ENCODE results near the gene MXD1. TPM values are rescaled to one million over a fixed set of nuclear protein-coding genes. Genes with fewer than 3 reads are reported as not detected.

MXD1 gene
- total and polyA plus RNA-seq, 2 donors (not counting 1 experiment from before 2014, with no cell fraction given) = 16.0 to 20.6 TPM

GRCh38 chr2:69985688-69986087 lies 70.8 kb downstream of the MXD1 start:
- no peak overlapping the region for H3K4me2 ChIP-seq (replicated peaks; ENCODE audit: low read depth, low read length, poor library complexity, severe bottlenecking)
- H2AFZ ChIP-seq (ENCODE audit: insufficient read depth, low read depth, low read length, poor library complexity, severe bottlenecking) = no peak overlapping the region
- ChIA-PET POLR2A (no interaction called here), CTCF (no interaction called here)
- no peaks in the 10 kb centered on the region for H3K4me1 ChIP-seq (ENCODE audit: control insufficient read depth in 2 of 2, insufficient read depth in 2 of 2, low read length in 2 of 2)
- intact Hi-C loops (cut with micrococcal nuclease) = no loop called here
- Mint-ChIP-seq H3K4me3 (no peak overlapping the region), H3K27ac (no peak overlapping the region), H3K9me3 (ENCODE audit: insufficient read depth) (no peaks in the 10 kb centered on the region), H3K27me3 (no peaks in the 10 kb centered on the region), H3K4me1 (no peaks in the 10 kb centered on the region)
- H3K27me3 ChIP-seq (replicated peaks in 1 of 4; ENCODE audit: control extremely low read depth in 1 of 4, control insufficient read depth in 3 of 4, insufficient read depth in 4 of 4, low read length in 3 of 4) = no peaks in the 10 kb centered on the region
- H3K9ac ChIP-seq (ENCODE audit: low read length) = no peak overlapping the region
- ATAC-seq (ENCODE audit: low read depth) = no peak
- no peaks in the 10 kb centered on the region for H3K79me2 ChIP-seq (ENCODE audit: control insufficient read depth, insufficient read depth, low read length)
- H3K27ac ChIP-seq (ENCODE audit: low read length in 2 of 2) = no peak overlapping the region
- H3K36me3 ChIP-seq (replicated peaks in 1 of 2; ENCODE audit: control extremely low read depth in 1 of 2, control insufficient read depth in 1 of 2, extremely low read depth in 1 of 2, insufficient read depth in 2 of 2, low read length in 1 of 2) = no peaks in the 10 kb centered on the region
- no peak for DNase-seq
- no peaks in the 10 kb centered on the region for H4K20me1 ChIP-seq (ENCODE audit: control insufficient read depth, insufficient read depth, low read length, poor library complexity, severe bottlenecking)
- no peak for TF ChIP-seq EZH2 (IDR thresholded peaks at IDR 0.05; ENCODE audit: borderline replicate concordance, insufficient read depth, low read depth, low read length, poor library complexity, severe bottlenecking)
- TF ChIP-seq CTCF (IDR thresholded peaks at IDR 0.05) = no peak
- peaks cover 0 to 3% (median 0%) of the 10 kb centered on the region in 3 donors for H3K9me3 ChIP-seq (ENCODE audit: control extremely low read depth in 1 of 3, control insufficient read depth in 2 of 3, insufficient read depth in 1 of 3, low read length in 2 of 3)
- no peak overlapping the region for H3K4me3 ChIP-seq (ENCODE audit: control extremely low read depth in 1 of 5, extremely low read depth in 1 of 5, insufficient read depth in 1 of 5, low read depth in 2 of 5, low read length in 4 of 5)
- WGBS (ENCODE audit: insufficient coverage) = 96% methylated on average over 8 of the region's 10 CpGs

- Histone ChIP-seq H4K20me1 (ENCODE audit: control insufficient read depth, insufficient read depth, low read length, poor library complexity, severe bottlenecking) (no peaks in the 10 kb centered on the region), H3K36me3 (replicated peaks in 1 of 2; ENCODE audit: control extremely low read depth in 1 of 2, control insufficient read depth in 1 of 2, extremely low read depth in 1 of 2, insufficient read depth in 2 of 2, low read length in 1 of 2) (no peaks in the 10 kb centered on the region), H3K27me3 (replicated peaks in 1 of 4; ENCODE audit: control extremely low read depth in 1 of 4, control insufficient read depth in 3 of 4, insufficient read depth in 4 of 4, low read length in 3 of 4) (no peaks in the 10 kb centered on the region), H3K9ac (ENCODE audit: low read length) (no peak overlapping the region), H3K4me2 (replicated peaks; ENCODE audit: low read depth, low read length, poor library complexity, severe bottlenecking) (no peak overlapping the region), H3K4me3 (ENCODE audit: control extremely low read depth in 1 of 5, extremely low read depth in 1 of 5, insufficient read depth in 1 of 5, low read depth in 2 of 5, low read length in 4 of 5) (no peak overlapping the region), H3K79me2 (ENCODE audit: control insufficient read depth, insufficient read depth, low read length) (no peaks in the 10 kb centered on the region), H3K27ac (ENCODE audit: low read length in 2 of 2) (no peak overlapping the region), H3K4me1 (ENCODE audit: control insufficient read depth in 2 of 2, insufficient read depth in 2 of 2, low read length in 2 of 2) (no peaks in the 10 kb centered on the region), H2AFZ (ENCODE audit: insufficient read depth, low read depth, low read length, poor library complexity, severe bottlenecking) (no peak overlapping the region), H3K9me3 (ENCODE audit: control extremely low read depth in 1 of 3, control insufficient read depth in 2 of 3, insufficient read depth in 1 of 3, low read length in 2 of 3) (peaks cover 0 to 6% (median 0%) of the 10 kb centered on the region in 3 donors)
- intact Hi-C loops (cut with micrococcal nuclease) = no loop called here
- 100% methylated on average over 2 of the region's 4 CpGs for WGBS (ENCODE audit: insufficient coverage)
- ChIA-PET CTCF (interaction anchor here (0.6 kb wide), 1 partner anchor 11 kb away, joined by 3 read pairs; no protein-coding TSS in a partner anchor), POLR2A (no interaction called here)
- ATAC-seq (ENCODE audit: low read depth) = no peak
- no peaks in the 10 kb centered on the region for H3K4me1 Mint-ChIP-seq
- H3K4me3 Mint-ChIP-seq = no peak overlapping the region
- H3K27ac Mint-ChIP-seq = no peak overlapping the region
- H3K9me3 Mint-ChIP-seq (ENCODE audit: insufficient read depth) = no peaks in the 10 kb centered on the region
- DNase-seq = no peak
- no peaks in the 10 kb centered on the region for H3K27me3 Mint-ChIP-seq
- no peak for TF ChIP-seq CTCF (IDR thresholded peaks at IDR 0.05)
- no peak for TF ChIP-seq EZH2 (IDR thresholded peaks at IDR 0.05; ENCODE audit: borderline replicate concordance, insufficient read depth, low read depth, low read length, poor library complexity, severe bottlenecking)
Observed at GRCh38 chr2:69986691-69987090, 71.8 kb downstream of the MXD1 start.
